Esophagus muscularis mucosa (tissue), 4 donors: ENCODE measurements around the gene PIGX. TPM values are rescaled to one million over a fixed set of nuclear protein-coding genes. Genes with fewer than 3 reads are reported as not detected.

ENCODE experiments used
- DNase-seq: peaks from one replicate; pipeline ENCODE4 v3.0.0-alpha.2; 2017; ENCODE audit errors: extremely low spot score
- H3K27ac ChIP-seq, 4 donors: fragments of 200-600 bp; sonication (generic); replicated peaks in 1 of 4; 1 replicate in 3 of 4; 2 replicates in 1 of 4; pipeline ENCODE4 v1.5.1; 2016 to 2019; ENCODE audit warnings: mild to moderate bottlenecking in 1 of 4
- H3K27me3 ChIP-seq, 4 donors: fragments of 200-600 bp; sonication (generic); one replicate each; pipeline versions ENCODE4 v1.5.1 to v1.6.0; 2016 to 2019
- H3K36me3 ChIP-seq, 4 donors: fragments of 200-600 bp; sonication (generic); one replicate each; pipeline ENCODE4 v1.5.1; 2016 to 2019
- H3K4me1 ChIP-seq, 4 donors: fragments of 200-600 bp; sonication (generic); one replicate each; pipeline ENCODE4 v1.5.1; 2016 to 2019
- H3K4me3 ChIP-seq, 4 donors: fragments of 200-600 bp; sonication (generic); 1 replicate in 2 of 4; 2 replicates in 2 of 4; pipeline ENCODE4 v1.5.1; 2016 to 2019; ENCODE audit warnings: mild to moderate bottlenecking in 4 of 4, moderate library complexity in 1 of 4
- H3K9me3 ChIP-seq, 4 donors: fragments of 200-600 bp; sonication (generic); 1 replicate in 3 of 4; 2 replicates in 1 of 4; pipeline ENCODE4 v1.5.1; 2016 to 2019
- EP300 ChIP-seq: sonication (generic); formaldehyde crosslinking; IDR thresholded peaks from one replicate; pipeline ENCODE4 v1.6.1; 2017; ENCODE audit warnings: antibody characterized with exemption
- POLR2A ChIP-seq: fragments of 450-650 bp; IDR thresholded peaks from one replicate; pipeline ENCODE4 v1.6.1; 2017; ENCODE audit warnings: antibody characterized with exemption, moderate library complexity, mild to moderate bottlenecking, low read depth
- POLR2AphosphoS5 ChIP-seq, 2 donors: sonication (generic); formaldehyde crosslinking; IDR thresholded peaks; one replicate each; pipeline ENCODE4 v1.6.1; 2017; ENCODE audit warnings: antibody characterized with exemption in 2 of 2
- WGBS: methylation state at CpG from one replicate; pipeline ENCODE4 v1.1.5; 2018; 5-methylcytosine and 5-hydroxymethylcytosine counted together
- intact Hi-C: fragments of 100-400 bp; cut with DNase I; formaldehyde crosslinking; loops from one replicate; pipeline ENCODE4 v1.15.1; 2023
- total RNA-seq, 4 donors: library from RNA; depleted of rRNA; stranded (reverse); fragments of >200 nt; gene quantifications; one replicate each; pipeline versions ENCODE4 v1.1.0 to v1.2.1, GENCODE V29; 2016
- TF ChIP-seq, protein P1 (sequence below), 3 experiments: fragments of 200-600 bp in 2 of 3; fragments of 450-650 bp in 1 of 3; sonication (generic) in 2 of 3; IDR thresholded peaks; one replicate each; pipeline ENCODE4 v1.5.1; 2017 to 2019; ENCODE audit warnings: antibody characterized with exemption in 3 of 3, mild to moderate bottlenecking in 2 of 3, moderate library complexity in 1 of 3

Gene PIGX
- total RNA-seq, 4 donors from 2014 or later, result 23.0 to 31.6 (median 25.2) TPM

- intact Hi-C loops, result no loop called here
Measured at GRCh38 chr3:196736670-196737374, 24.6 kb downstream of the PIGX start.

DNA sequence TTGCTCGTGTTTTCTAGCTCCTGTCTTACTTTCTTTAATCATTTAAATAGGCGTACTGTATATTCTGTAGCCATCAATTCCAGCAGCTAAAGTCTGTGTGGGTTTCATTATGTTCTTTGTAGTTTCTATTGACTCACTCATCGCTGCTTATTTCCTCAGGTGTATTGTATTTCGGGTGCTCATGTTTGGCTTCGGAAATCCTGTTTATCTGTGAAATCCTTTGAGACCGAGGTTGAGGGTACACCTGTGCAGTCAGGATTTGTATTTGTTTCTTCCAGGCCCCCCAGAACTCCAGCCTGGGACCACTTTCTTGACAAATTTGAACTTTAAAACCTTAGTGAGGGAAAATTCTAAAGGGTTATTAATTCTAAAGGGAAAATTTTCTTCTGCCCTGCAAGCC is 25.5 kb downstream of the PIGX start:
- Histone ChIP-seq H3K27ac (no peak overlapping the region), H3K27me3 (no peaks in the 10 kb centered on the region), H3K4me1 (peaks cover 17 to 25% (median 21%) of the 10 kb centered on the region in 4 donors), H3K4me3 (no peak overlapping the region), H3K36me3 (peaks cover 0 to 10% (median 5%) of the 10 kb centered on the region in 4 donors), H3K9me3 (no peaks in the 10 kb centered on the region)
- intact Hi-C loops, result no loop called here
- TF ChIP-seq, protein P1, sequence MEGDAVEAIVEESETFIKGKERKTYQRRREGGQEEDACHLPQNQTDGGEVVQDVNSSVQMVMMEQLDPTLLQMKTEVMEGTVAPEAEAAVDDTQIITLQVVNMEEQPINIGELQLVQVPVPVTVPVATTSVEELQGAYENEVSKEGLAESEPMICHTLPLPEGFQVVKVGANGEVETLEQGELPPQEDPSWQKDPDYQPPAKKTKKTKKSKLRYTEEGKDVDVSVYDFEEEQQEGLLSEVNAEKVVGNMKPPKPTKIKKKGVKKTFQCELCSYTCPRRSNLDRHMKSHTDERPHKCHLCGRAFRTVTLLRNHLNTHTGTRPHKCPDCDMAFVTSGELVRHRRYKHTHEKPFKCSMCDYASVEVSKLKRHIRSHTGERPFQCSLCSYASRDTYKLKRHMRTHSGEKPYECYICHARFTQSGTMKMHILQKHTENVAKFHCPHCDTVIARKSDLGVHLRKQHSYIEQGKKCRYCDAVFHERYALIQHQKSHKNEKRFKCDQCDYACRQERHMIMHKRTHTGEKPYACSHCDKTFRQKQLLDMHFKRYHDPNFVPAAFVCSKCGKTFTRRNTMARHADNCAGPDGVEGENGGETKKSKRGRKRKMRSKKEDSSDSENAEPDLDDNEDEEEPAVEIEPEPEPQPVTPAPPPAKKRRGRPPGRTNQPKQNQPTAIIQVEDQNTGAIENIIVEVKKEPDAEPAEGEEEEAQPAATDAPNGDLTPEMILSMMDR (IDR thresholded peaks at IDR 0.05), result no peak
- no peak for TF ChIP-seq POLR2AphosphoS5 (IDR thresholded peaks at IDR 0.05)
- no peak for TF ChIP-seq POLR2A
- no peak for TF ChIP-seq EP300
- DNase-seq, result no peak
- 88% methylated on average over 6 of the region's 6 CpGs for whole genome bisulfite sequencing

More at GRCh38 chr3:196736670-196737374, 24.6 kb downstream of the PIGX start:
- Histone ChIP-seq H3K4me3 (no peak overlapping the region), H3K27ac (no peak overlapping the region), H3K27me3 (no peaks in the 10 kb centered on the region), H3K4me1 (peaks cover 12 to 16% (median 13%) of the 10 kb centered on the region in 4 donors), H3K36me3 (peaks cover under 1 to 12% (median 6%) of the 10 kb centered on the region in 4 donors), H3K9me3 (no peaks in the 10 kb centered on the region)
- TF ChIP-seq, protein P1 (IDR thresholded peaks at IDR 0.05), result no peak
- TF ChIP-seq POLR2AphosphoS5 (IDR thresholded peaks at IDR 0.05) (no peak), EP300 (no peak)
- no peak for DNase-seq
- WGBS, result 96% methylated on average over 4 of the region's 4 CpGs

GRCh38 chr3:196739671-196740480 is 27.7 kb downstream of the PIGX start, which contains the start of gene PAK2:
Gene PAK2 (plus strand): TSS chr3:196739857. CDS start chr3:196782647, 42,790 bp downstream.
- Histone ChIP-seq H3K4me3 (peak within 1 kb of the TSS; percentile 68 to 97 (median 90)), H3K27me3 (no peaks in the 10 kb centered on the region), H3K36me3 (peaks cover 0 to under 1% (median 0%) of the 10 kb centered on the region in 4 donors), H3K9me3 (no peaks in the 10 kb centered on the region), H3K27ac (peak within 1 kb of the TSS; percentile 95 to 99 (median 97)), H3K4me1 (peaks cover 17 to 42% (median 36%) of the 10 kb centered on the region in 4 donors)
- WGBS, result under 1% methylated on average over 41 of the region's 86 CpGs
- intact Hi-C loops, result loop anchor here (2.0 kb wide), 1 partner anchor 27 kb away; the partner anchor contains the start of genes CEP19 and PIGX
- TF ChIP-seq POLR2AphosphoS5 (IDR thresholded peaks at IDR 0.05), result peak; percentile 86 to 93
- peak; percentile 49 for TF ChIP-seq POLR2A
- TF ChIP-seq, protein P1 (IDR thresholded peaks at IDR 0.05), result peak in 1 of 3 experiments; percentile 7
- no peak for TF ChIP-seq EP300
- peak; percentile 96 for DNase-seq

DNA sequence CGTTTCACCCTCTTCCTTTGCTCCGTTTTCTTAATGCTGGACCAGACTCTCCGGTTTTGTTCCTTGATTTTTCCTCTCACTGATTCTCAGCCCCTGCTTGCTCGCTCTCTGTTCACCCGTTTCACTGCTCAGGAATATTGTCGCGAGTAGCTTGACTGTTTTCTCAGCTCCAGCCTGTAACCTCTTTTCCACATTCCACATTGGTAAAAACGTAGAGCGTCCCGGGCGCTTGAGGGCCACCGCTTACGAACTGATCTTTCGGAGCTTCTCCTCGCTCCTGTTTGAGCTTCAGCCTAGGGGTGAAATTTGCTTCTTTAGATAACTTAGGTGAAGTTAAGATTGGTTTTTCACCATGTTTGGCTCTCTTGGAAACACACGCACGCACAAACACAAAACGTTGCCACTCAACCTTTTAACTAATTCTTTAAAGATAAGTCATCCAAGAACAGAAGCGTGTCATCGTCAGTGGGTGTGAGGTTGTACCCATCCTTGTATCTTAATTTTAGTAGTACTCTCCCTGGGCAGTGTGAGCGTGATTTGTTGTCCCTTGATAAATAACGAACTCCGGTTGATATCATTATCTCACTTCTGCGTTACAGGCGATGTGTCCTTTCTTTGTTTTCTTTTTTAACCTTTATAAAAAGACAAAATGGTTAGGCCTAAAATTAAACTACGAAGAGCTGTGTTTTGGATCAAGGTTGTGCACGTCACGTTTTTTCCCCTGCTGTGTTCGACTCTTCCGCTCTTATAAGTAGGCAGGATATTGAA is 28.5 kb downstream of the PIGX start:
- Histone ChIP-seq H3K4me3 (peak overlapping the region; percentile 68 to 97 (median 90)), H3K9me3 (no peaks in the 10 kb centered on the region), H3K36me3 (no peaks in the 10 kb centered on the region), H3K27me3 (no peaks in the 10 kb centered on the region), H3K27ac (peak overlapping the region; percentile 95 to 99 (median 97)), H3K4me1 (peaks cover 17 to 44% (median 40%) of the 10 kb centered on the region in 4 donors)
- TF ChIP-seq, protein P1 (IDR thresholded peaks at IDR 0.05), result no peak
- TF ChIP-seq POLR2AphosphoS5 (IDR thresholded peaks at IDR 0.05), result peak; percentile 4 to 52
- intact Hi-C loops, result loop anchor here (2.0 kb wide), 1 partner anchor 28 kb away; the partner anchor contains the start of genes CEP19 and PIGX
- peak; percentile 92 for DNase-seq
- WGBS, result under 1% methylated on average over 30 of the region's 30 CpGs
